ENCODE data around the gene KCND1.
"Not testable (repeated sequence)": the region's sequence is repeated elsewhere in the genome, so short reads cannot be mapped to it uniquely, and the experiment has no call there.

The KCND1 gene

GRCh38 chrX:48971249-48972219 lies at the start of gene KCND1:
KCND1 (minus strand) TSS chrX:48971844; CDS start chrX:48970271, 1,573 bp downstream.
- peak; percentile 6 for DNase-seq

- no peak for DNase-seq
These were observed 48.1 kb upstream of the KCND1 start for GRCh38 chrX:49019599-49020249.

DNA sequence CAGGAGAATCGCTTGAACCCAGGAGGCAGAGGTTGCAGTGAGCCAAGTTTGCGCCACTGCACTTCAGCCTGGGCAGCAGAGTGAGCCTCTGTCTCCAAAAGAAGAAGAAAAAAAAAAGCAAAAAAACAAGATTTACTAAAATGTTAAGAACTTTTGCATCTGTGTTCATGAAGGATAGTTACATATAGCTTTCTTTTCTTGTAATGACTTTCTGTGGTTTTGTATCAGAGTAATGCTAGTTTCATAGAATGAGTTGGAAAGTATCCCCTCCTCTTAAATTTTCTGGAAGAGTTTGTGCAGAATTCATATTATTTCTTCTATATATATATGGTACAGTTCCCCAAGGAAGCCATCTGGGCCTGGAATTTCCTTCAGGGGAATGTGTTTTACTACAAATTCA lies 47.4 kb upstream of the KCND1 start:
- DNase-seq: no peak

DNA sequence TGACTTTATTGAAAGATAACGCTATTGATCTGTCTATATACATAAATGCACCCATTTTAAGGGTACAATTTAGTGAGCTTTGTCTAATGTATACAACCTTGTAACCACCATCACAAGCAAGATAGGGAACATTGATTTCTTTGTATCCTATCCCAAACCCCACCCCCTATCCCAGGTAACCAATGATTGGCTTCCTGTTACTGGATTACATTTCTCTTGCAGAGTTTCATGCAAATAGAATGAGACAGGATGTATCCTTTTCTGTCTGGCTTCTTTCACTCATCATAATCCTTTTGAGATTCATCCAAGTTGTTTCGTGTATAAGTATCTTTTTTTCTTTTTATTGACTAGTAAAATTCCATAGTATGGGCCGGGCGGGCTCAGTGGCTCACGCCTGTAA lies 32.1 kb upstream of the KCND1 start:
- DNase-seq: no peak

DNA sequence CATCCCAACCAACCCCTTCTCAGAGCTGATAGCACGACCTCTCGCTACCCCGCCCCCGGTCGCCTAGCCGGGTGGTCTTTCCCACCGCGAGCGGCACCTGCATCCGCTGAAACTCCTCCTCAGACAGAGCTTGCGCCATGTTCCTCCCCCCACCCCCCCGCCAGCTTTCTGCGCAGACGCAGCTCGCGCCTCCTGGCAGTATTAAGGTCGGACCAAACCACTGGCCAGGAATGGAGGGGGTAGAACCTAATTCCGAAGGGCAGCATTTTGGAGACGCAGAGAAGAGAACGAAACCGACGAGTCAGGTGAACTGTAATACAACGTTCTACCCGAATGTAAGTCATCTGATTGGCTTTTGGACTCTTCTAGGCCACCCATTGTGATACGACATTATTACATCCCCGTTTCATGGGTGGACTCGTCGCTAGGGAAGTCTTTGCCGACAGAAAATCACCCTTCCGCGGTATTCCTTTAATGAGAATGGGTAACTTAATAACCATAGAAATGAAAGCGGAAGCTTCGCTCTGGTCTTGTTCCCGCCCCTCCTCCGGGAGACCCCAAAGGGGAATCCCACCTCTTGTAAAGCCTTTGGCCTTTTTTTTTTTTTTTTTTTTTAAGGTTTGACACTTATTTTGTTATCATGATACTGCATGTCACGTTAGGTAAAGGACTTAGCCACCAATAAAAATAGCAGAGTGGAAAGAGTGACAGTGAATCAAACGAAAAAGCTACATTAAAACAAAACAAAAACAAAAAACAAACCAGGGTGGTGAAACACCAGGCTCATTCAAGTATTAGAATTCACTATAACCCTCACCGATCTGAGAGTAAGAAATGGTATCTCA lies 30.7 kb upstream of the KCND1 start, which contains the start of gene GRIPAP1:
Gene GRIPAP1 (minus strand): TSS at position 174 of the 845 bp plus-strand sequence. CDS start 35 bp downstream, at position 139.
- DNase-seq: peak; percentile 75

DNA sequence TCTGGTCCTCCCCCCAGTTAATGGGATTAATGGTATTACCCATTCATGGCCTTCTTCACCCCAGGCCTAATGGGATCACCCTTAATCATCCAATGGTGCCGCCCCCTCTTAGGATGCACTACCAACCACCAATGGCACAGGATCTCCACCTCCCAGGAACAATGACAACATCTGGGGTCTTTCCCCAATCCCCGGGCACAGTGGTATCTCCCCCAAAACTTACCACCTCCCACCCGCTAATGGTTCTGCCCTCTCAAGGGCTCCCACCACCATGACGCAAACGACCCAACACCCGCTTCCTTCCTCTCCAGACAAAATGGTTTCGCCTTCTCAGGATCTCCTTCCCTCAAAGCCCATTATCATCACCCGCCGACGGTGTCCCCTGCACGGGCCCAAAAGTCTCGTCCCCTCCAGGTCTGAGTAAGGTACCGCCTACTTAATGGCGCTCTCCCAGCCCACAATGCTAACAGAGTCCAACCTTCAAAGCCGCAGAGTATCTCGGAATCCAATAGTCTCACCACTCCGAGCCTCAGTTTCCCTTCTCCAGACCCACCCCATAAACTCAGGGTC lies 30.0 kb upstream of the KCND1 start:
- peak; percentile 33 for DNase-seq

DNA sequence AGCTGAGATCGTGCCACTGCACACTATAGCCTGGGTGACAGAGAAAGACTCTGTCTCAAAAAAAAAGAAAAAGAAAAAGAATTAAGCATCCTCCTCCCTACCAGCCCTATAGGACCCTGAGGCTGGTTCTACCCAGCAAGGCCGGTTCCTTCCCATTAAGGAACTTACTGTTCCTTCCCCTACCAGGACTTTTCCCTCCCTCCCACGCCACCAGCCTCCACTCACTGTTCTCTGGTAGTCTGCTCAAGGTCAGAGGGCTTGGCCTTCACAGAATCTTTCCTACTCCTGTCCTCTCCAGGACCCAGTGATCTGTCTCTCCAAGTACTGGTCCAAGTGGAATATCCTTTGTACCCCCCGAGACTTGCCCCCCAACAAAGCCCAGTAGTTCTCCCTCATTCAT lies 29.0 kb upstream of the KCND1 start:
- DNase-seq: no peak

GRCh38 chrX:48999030-48999429 lies 27.4 kb upstream of the KCND1 start:
- no peak for DNase-seq

GRCh38 chrX:48998391-48998790 lies 26.7 kb upstream of the KCND1 start:
- DNase-seq: no peak

DNA sequence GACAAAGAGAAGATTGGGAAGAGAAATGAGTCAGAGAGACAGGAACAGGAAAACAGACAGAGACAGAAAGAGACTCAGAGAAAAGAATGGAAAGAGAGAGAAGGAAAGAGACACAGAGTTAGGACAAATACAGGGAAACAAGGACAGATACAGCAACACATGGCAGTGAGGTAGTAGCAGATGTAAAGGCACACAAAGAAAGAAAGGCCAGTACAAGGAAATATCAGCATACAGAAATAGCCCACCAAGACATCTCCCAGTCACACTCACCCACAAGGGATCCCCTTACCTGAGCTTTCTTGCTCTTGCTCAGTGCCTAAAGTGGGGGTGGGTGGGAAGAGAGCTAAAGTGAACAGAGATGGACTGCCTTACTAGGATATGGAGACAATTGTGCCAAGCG lies 26.2 kb upstream of the KCND1 start:
- DNase-seq: no peak

DNA sequence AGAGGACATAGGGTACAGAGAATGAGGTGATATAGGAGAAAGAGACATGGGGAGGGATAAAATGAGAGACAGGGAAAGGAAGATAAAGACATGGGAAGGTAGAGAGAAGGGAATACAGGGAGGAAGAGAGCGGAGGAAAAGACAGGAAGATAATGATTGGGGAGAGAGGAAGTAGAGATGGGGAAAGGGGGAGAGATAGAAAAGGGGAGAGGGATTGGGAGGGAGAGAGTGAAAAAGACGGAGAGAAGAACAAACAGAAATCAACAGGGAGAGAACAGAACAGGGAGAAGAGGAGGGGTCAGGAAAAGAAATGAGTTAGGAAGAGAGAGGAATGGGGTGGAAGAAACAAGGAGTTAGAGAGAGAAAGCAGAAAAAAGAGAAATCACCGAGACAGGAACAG lies 25.8 kb upstream of the KCND1 start:
- no peak for DNase-seq

DNA sequence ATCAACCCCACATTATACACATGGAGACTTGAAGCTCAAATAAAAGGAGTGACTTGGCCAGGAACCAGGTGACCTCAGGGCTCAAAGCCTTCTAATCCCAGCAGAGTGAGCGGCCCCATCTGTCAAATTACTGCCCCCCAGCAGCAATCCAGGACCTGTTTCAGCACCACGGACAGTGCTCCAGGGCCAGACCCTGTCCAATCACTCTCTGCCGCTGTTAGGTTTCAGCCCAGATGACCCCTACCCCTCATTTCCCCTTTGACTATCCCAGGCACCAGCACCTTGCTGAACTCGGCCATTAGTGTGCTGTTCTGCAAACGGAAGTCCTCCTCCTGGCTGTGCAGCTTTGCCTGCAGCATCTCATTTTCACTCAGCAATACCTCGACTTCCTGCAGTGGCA lies 25.3 kb upstream of the KCND1 start:
- DNase-seq: no peak

- DNase-seq: no peak
These were observed 20.7 kb upstream of the KCND1 start for GRCh38 chrX:48992341-48992740.

DNA sequence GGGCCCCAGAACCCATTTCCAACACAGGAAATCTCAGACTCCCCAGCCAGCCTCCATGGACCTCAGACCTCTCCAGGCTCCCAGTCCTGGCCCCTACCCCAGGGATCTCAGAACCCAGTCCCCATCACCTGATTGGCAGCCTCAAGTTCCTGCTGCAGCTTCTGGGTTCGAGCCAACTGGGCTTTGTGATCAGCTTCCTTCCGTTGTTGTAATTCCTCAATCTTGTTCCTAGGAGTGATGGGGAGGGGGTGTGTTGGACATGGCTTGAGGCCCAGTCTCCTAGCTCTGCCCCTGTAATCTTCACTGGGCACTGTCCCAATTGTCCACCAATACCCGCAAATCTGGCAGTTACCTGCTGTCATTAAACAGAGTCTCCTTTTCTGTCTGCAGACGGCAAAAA lies 17.8 kb upstream of the KCND1 start:
- DNase-seq: no peak

- DNase-seq: no peak
These were observed 12.3 kb upstream of the KCND1 start for GRCh38 chrX:48983896-48984295.

GRCh38 chrX:48983081-48983480 lies 11.4 kb upstream of the KCND1 start:
- no peak for DNase-seq

DNA sequence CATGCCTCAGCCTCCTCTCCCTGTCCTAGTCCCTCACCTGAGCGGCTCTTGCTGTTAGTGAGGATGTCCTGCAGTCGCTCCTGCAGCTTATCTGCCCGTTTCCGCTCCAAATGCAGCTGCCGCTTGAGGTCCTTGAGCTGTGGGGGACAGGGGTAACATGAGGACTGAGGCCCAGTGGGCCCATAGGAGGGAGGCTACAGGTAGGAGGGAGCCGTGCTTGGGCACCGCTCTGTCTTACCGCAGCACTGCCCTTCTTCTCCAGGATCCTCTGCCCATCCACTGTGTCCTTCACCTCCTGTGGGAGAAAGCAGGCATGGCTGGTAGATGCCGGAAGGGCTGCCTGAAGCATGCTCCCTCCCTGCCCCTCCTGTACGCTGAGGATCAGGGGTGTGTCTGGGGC lies 9.5 kb upstream of the KCND1 start:
- DNase-seq: no peak

DNA sequence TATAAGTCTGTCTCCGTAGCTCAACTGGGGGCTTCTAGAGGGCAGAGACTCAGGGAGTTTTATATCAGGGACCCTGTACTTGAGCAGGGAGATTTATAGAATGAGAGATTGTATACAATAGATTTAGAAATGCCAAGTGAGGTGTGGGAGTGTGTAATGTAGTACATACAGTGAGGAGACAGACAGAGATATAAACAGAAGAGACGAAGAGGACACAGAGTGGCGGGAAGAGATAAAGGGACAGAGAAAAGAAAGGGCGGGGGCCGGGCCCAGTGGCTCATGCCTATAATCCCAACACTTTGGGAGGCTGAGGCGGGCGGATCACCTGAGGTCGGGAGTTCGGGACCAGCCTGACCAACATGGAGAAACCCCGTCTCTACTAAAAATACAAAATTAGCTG lies 8.7 kb upstream of the KCND1 start:
- not testable (repeated sequence) for DNase-seq

- no peak for DNase-seq
These were observed 6.6 kb upstream of the KCND1 start for GRCh38 chrX:48978226-48978625.

DNA sequence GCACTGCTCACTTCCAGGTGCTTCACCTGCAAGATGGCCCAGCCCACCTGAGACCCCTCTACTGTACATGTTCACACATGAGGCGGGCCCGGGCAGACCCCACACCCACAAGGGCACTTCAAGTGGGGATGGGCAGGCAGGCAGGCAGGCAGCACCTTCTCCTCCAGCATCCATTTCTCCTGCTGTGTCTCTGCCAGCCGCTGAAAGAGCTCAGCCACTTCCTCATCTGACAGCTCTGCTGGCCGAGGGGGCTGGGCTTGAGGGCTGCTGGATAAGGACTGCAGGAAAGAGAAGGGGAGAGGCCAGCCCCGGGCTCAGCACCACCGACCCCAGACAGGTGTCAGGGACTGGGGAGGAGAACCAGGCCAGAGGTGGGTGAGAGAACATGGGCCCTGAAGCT lies 4.4 kb upstream of the KCND1 start:
- no peak for DNase-seq

GRCh38 chrX:48975541-48975940 lies 3.9 kb upstream of the KCND1 start:
- DNase-seq: no peak

DNA sequence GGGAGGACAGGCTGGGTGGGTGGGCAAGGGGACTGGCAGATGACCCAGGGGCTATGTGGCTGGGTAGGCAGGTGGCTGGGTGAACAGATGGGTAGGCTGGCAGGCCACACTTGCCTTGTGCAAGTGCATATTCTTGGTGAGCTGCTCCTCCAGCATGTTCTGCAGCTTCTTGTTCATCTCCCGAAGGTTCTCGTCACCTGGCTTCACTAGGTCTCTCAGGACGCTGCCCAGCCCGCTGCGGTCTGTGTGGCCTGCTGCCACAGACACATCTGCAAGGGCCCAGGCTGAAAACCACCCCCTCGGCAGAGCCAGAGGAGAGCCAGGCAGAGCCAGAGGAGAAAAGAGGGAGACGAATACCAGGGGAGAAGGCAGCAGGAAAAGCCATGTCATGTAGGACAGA lies 3.4 kb upstream of the KCND1 start:
- no peak for DNase-seq

DNA sequence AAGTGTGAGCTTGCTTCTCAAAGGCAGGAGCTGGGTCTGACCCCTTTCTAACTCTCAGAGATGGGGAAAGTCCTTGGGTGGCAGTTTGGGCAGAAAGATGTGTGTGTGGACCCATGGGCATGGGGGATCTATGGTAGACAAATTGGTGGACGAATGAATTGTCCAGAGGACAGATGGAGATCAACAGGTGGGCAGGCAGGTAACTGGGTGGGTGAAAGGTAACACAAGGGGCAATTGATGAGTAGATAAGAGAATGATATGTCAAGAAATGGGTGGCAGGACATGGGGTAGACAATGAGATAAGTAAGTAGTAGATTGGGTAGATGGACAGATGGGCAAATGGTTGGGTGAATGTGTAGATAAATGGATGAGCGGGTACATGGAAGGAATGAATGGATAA lies 2.9 kb upstream of the KCND1 start:
- DNase-seq: no peak

Data from DMS79 treated with DMSO at 0.1 percent for 48 hours (cell line).